HCT116 (cell line): Measurements from ENCODE around the gene FBXL3.
"Not testable (repeated sequence)": the region's sequence is repeated elsewhere in the genome, so short reads cannot be mapped to it uniquely, and the experiment has no call there.

ENCODE experiments used
- CBX3 ChIP-seq: IDR thresholded peaks from 2 replicates; pipeline ENCODE4 v1.6.1; 2012; ENCODE audit warnings: low read depth
- CEBPB ChIP-seq: IDR thresholded peaks from 2 replicates; pipeline ENCODE4 v1.6.1; 2012; ENCODE audit warnings: low read depth
- CTCF ChIP-seq, 3 experiments: fragments of 200-600 bp in 1 of 3; sonication (generic) in 1 of 3; IDR thresholded peaks in 2 of 3; conservative IDR thresholded peaks in 1 of 3; 2 replicates each; pipeline ENCODE4 v1.5.1; 2012 to 2017; ENCODE audit warnings: low read depth in 2 of 3, low read length in 2 of 3, antibody characterized with exemption in 1 of 3, borderline replicate concordance in 1 of 3, control low read depth in 1 of 3, mild to moderate bottlenecking in 1 of 3, mixed read lengths in 1 of 3, mixed run types in 1 of 3, moderate library complexity in 1 of 3; ENCODE audit not compliant: insufficient read depth in 1 of 3
- EGR1 ChIP-seq: IDR thresholded peaks from 2 replicates; pipeline ENCODE4 v1.6.1; 2012; ENCODE audit warnings: low read depth
- EZH2 ChIP-seq: fragments of 200-600 bp; sonication (generic); IDR thresholded peaks from 2 replicates; pipeline ENCODE4 v1.6.1; 2017; ENCODE audit warnings: antibody characterized with exemption, mixed run types
- EZH2phosphoT487 ChIP-seq: fragments of 200-600 bp; IDR thresholded peaks from 2 replicates; pipeline ENCODE4 v1.6.1; 2018; ENCODE audit warnings: antibody characterized with exemption, borderline replicate concordance
- FOSL1 ChIP-seq: IDR thresholded peaks from 2 replicates; pipeline ENCODE4 v1.6.1; 2012; ENCODE audit warnings: low read depth
- POLR2A ChIP-seq: IDR thresholded peaks from 2 replicates; pipeline ENCODE4 v1.7.0; 2011; ENCODE audit warnings: borderline replicate concordance; ENCODE audit not compliant: insufficient read depth, insufficient read length; ENCODE audit errors: extremely low read depth
- POLR2AphosphoS5 ChIP-seq: IDR thresholded peaks from 2 replicates; pipeline ENCODE4 v1.6.1; 2011; ENCODE audit warnings: mild to moderate bottlenecking, low read depth, low read length, moderate library complexity
- SIN3A ChIP-seq: IDR thresholded peaks from 2 replicates; pipeline ENCODE4 v1.6.1; 2012; ENCODE audit warnings: low read depth
- TCF7L2 ChIP-seq: IDR thresholded peaks from 2 replicates; pipeline ENCODE4 v1.7.0; 2011; ENCODE audit warnings: borderline replicate concordance, inconsistent platforms; ENCODE audit not compliant: insufficient read depth, insufficient read length; ENCODE audit errors: extremely low read depth
- YY1 ChIP-seq: IDR thresholded peaks from 2 replicates; pipeline ENCODE4 v1.6.1; 2011; ENCODE audit warnings: low read length, low read depth, moderate library complexity, mild to moderate bottlenecking; ENCODE audit not compliant: insufficient replicate concordance; ENCODE audit errors: extremely low read depth
- ZFX ChIP-seq: fragments of 450-650 bp; IDR thresholded peaks from 2 replicates; pipeline ENCODE4 v1.6.1; 2017

GRCh38 chr13:77008337-77008736, 18.6 kb downstream of the FBXL3 start:
- not testable (repeated sequence) for TF ChIP-seq FOSL1; SIN3A; YY1; TCF7L2; POLR2A; CEBPB; CTCF (IDR thresholded peaks at IDR 0.05 in 2 of 3, conservative IDR thresholded peaks at IDR 0.05 in 1 of 3; ENCODE audit: borderline replicate concordance in 1 of 3, insufficient read depth in 1 of 3, low read depth in 2 of 3, low read length in 2 of 3); ZFX; EZH2phosphoT487; EZH2; POLR2AphosphoS5; CBX3; EGR1
